HepG2 (cell line): Measurements from ENCODE around the gene MYADML2. TPM values are rescaled to one million over a fixed set of nuclear protein-coding genes. Genes with fewer than 3 reads are reported as not detected.

ENCODE experiments used
- IRF2 ChIP-seq: IDR thresholded peaks from 2 replicates; pipeline ENCODE4 v1.6.1; 2018; ENCODE audit warnings: missing genetic modification reagents, missing compliant biosample characterization
- MIER2 ChIP-seq: IDR thresholded peaks from 2 replicates; pipeline ENCODE4 v1.6.1; 2016; ENCODE audit warnings: missing biosample characterization, missing genetic modification reagents
- PRDM10 ChIP-seq: sonication (generic); formaldehyde crosslinking; IDR thresholded peaks from 2 replicates; pipeline ENCODE4 v1.4.0; 2020; ENCODE audit warnings: low read depth, missing genetic modification reagents
- PRMT3 ChIP-seq: sonication (generic); formaldehyde crosslinking; IDR thresholded peaks from 2 replicates; pipeline ENCODE4 v1.8.1; 2022; ENCODE audit warnings: low read depth, mild to moderate bottlenecking, moderate library complexity, missing genetic modification reagents, borderline replicate concordance
- RFX3 ChIP-seq: IDR thresholded peaks from 2 replicates; pipeline ENCODE4 v1.6.1; 2016; ENCODE audit warnings: missing biosample characterization, missing genetic modification reagents
- SRF ChIP-seq: IDR thresholded peaks from 2 replicates; pipeline ENCODE4 v1.6.1; 2011; ENCODE audit warnings: mild to moderate bottlenecking, low read depth, low read length, moderate library complexity
- ZBTB20 ChIP-seq: sonication (generic); formaldehyde crosslinking; IDR thresholded peaks from 2 replicates; pipeline ENCODE4 v1.8.1; 2023; ENCODE audit warnings: missing genetic modification reagents, low read depth, mild to moderate bottlenecking, borderline replicate concordance
- ZNF318 ChIP-seq: sonication (generic); formaldehyde crosslinking; IDR thresholded peaks from 2 replicates; pipeline ENCODE4 v1.4.0; 2020; ENCODE audit warnings: mild to moderate bottlenecking, missing genetic modification reagents
- ZNF546 ChIP-seq: sonication (generic); formaldehyde crosslinking; conservative IDR thresholded peaks from 2 replicates; pipeline ENCODE4 v1.8.1; 2023; ENCODE audit warnings: mild to moderate bottlenecking, missing genetic modification reagents
- ZNF547 ChIP-seq: sonication (generic); formaldehyde crosslinking; IDR thresholded peaks from 2 replicates; pipeline ENCODE4 v1.5.1; 2020; ENCODE audit warnings: mild to moderate bottlenecking, missing genetic modification reagents
- ZNF607 ChIP-seq: sonication (generic); formaldehyde crosslinking; IDR thresholded peaks from 2 replicates; pipeline ENCODE4 v1.5.1; 2020; ENCODE audit warnings: missing genetic modification reagents, mild to moderate bottlenecking, borderline replicate concordance
- ZNF800 ChIP-seq: sonication (generic); formaldehyde crosslinking; IDR thresholded peaks from 2 replicates; pipeline ENCODE4 v1.4.0; 2020; ENCODE audit warnings: missing genetic modification reagents
- polyA plus RNA-seq, 8 experiments: library from polyadenylated mRNA; depleted of rRNA in 3 of 8; stranded (reverse) in 7 of 8; unstranded in 1 of 8; fragments of >200 nt; fragmentation: Illumina TruSeq in 4 of 8; extraction: Trizol in 4 of 8; gene quantifications; 2 replicates each; pipeline versions ENCODE4 v1.2.1 to v1.2.3, GENCODE V29; 2011 to 2016; ENCODE audit warnings: low read depth in 4 of 8, missing spikeins in 1 of 8, mixed read lengths in 1 of 8; ENCODE audit not compliant: insufficient read depth in 1 of 8
- total RNA-seq, 5 experiments: library from RNA; depleted of rRNA; stranded (reverse); fragments of >200 nt; fragmentation: Illumina TruSeq; extraction: Trizol; gene quantifications; 2 replicates each; pipeline ENCODE4 v1.2.3, GENCODE V29; 2016; ENCODE audit warnings: low read depth in 1 of 5
- TF ChIP-seq, protein P1 (sequence below): IDR thresholded peaks from 2 replicates; pipeline ENCODE4 v1.6.1; 2016; ENCODE audit warnings: missing biosample characterization, missing genetic modification reagents, low read depth

MYADML2 gene
- total and polyA plus RNA-seq, 2 of the 13 experiments (the other 11 are each of a cell fraction or from before 2014, with no cell fraction given) = not detected

GRCh38 chr17:81926451-81927151 is 20.4 kb downstream of the MYADML2 start (continued):
- TF ChIP-seq ZNF318 (CRISPR knock-in tag) (no peak), ZNF607 (CRISPR knock-in tag) (0 out of 2 replicates have a peak, but pooled peaks have one; percentile 23), PRDM10 (CRISPR knock-in tag) (0 out of 2 replicates have a peak, but pooled peaks have one; percentile 56), MIER2 (no peak), ZNF800 (CRISPR knock-in tag) (peak; percentile 34; the same call in 1 of the 2 replicates), PRMT3 (CRISPR knock-in tag) (no peak), ZBTB20 (CRISPR knock-in tag) (no peak), ZNF546 (CRISPR knock-in tag) (peak; percentile 50; the same call in 1 of the 2 replicates), ZNF547 (CRISPR knock-in tag) (no peak), RFX3 (no peak), IRF2 (CRISPR knock-in tag) (peak; percentile 51; the same call in 1 of the 2 replicates), SRF (peak; percentile 82; the same call in 1 of the 2 replicates)
- TF ChIP-seq, protein P1, sequence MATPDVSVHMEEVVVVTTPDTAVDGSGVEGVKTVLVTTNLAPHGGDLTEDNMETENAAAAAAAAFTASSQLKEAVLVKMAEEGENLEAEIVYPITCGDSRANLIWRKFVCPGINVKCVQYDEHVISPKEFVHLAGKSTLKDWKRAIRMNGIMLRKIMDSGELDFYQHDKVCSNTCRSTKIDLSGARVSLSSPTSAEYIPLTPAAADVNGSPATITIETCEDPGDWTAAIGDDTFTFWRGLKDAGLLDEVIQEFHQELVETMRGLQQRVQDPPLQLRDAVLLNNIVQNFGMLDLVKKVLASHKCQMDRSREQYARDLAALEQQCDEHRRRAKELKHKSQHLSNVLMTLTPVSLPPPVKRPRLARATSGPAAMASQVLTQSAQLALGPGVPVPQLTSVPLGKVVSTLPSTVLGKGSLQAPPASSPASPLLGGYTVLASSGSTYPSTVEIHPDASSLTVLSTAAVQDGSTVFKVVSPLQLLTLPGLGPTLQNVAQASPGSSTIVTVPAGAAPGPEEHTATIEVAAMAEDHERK (CRISPR knock-in tag) = no peak
